ENCODE data around the gene EPHA1. TPM values are rescaled to one million over a fixed set of nuclear protein-coding genes. Genes with fewer than 3 reads are reported as not detected.

EPHA1 gene
- total RNA-seq, 4 donors from 2014 or later = 0.87 to 3.6 TPM; not detected in 2

GRCh38 chr7:143410521-143411004 lies 1.9 kb upstream of the EPHA1 start:
- WGBS, 2 donors = 14 to 36% methylated on average over 6 of the region's 6 CpGs
- no peaks in the 10 kb centered on the region for H3K9me3 ChIP-seq
- H3K27ac ChIP-seq = no peak overlapping the region
- H3K4me1 ChIP-seq = peaks cover 0 to 24% (median 11%) of the 10 kb centered on the region in 4 donors
- DNase-seq (ENCODE audit: low spot score in 2 of 2) = no peak
- H3K27me3 ChIP-seq = peaks cover 0 to 5% of the 10 kb centered on the region in 2 donors
- no peaks in the 10 kb centered on the region for H3K36me3 ChIP-seq
- TF ChIP-seq CTCF (IDR thresholded peaks at IDR 0.05) (no peak), EP300 (IDR thresholded peaks at IDR 0.05) (no peak), POLR2A (IDR thresholded peaks at IDR 0.05) (no peak)
- H3K4me3 ChIP-seq = no peak overlapping the region

GRCh38 chr7:143408252-143408685 lies 387 bp downstream of the EPHA1 start:
- H3K27ac ChIP-seq = peak overlapping the region in 1 of 4 donors; percentile 64
- TF ChIP-seq EP300 (IDR thresholded peaks at IDR 0.05) (no peak), CTCF (IDR thresholded peaks at IDR 0.05) (no peak), POLR2A (IDR thresholded peaks at IDR 0.05) (no peak)
- no peaks in the 10 kb centered on the region for H3K36me3 ChIP-seq
- peaks cover 0 to 24% (median 11%) of the 10 kb centered on the region in 4 donors for H3K4me1 ChIP-seq
- no peaks in the 10 kb centered on the region for H3K9me3 ChIP-seq
- no peak for DNase-seq (ENCODE audit: low spot score in 2 of 2)
- WGBS, 2 donors = 48 to 51% methylated on average over 10 to 17 of the region's 20 CpGs
- H3K27me3 ChIP-seq = peaks cover 0 to 5% of the 10 kb centered on the region in 2 donors
- H3K4me3 ChIP-seq = peak overlapping the region in 2 of 4 donors; percentile 28 to 41

- Histone ChIP-seq H3K9me3 (no peaks in the 10 kb centered on the region), H3K4me1 (peaks cover 0 to 24% (median 11%) of the 10 kb centered on the region in 4 donors), H3K36me3 (no peaks in the 10 kb centered on the region), H3K27ac (peak overlapping the region in 1 of 4 donors; percentile 64), H3K4me3 (peak overlapping the region in 1 of 4 donors; percentile 41), H3K27me3 (peaks cover 0 to 5% of the 10 kb centered on the region in 2 donors)
- TF ChIP-seq CTCF (IDR thresholded peaks at IDR 0.05) = no peak
- no peak for TF ChIP-seq POLR2A (IDR thresholded peaks at IDR 0.05)
- TF ChIP-seq EP300 (IDR thresholded peaks at IDR 0.05) = no peak
- no peak for DNase-seq (ENCODE audit: low spot score in 2 of 2)
- WGBS, 2 donors = 70 to 80% methylated on average over 12 to 13 of the region's 13 CpGs
Observed at GRCh38 chr7:143407287-143408251, 1.1 kb downstream of the EPHA1 start.

GRCh38 chr7:143406002-143406357 lies 2.7 kb downstream of the EPHA1 start:
- peaks cover 0 to 19% (median 11%) of the 10 kb centered on the region in 4 donors for H3K4me1 ChIP-seq
- TF ChIP-seq POLR2A (IDR thresholded peaks at IDR 0.05) (no peak), EP300 (IDR thresholded peaks at IDR 0.05) (no peak), CTCF (IDR thresholded peaks at IDR 0.05) (no peak)
- no peak overlapping the region for H3K27ac ChIP-seq
- 74 to 85% methylated on average over 3 of the region's 3 CpGs for WGBS, 2 donors
- H3K9me3 ChIP-seq = no peaks in the 10 kb centered on the region
- peaks cover 0 to 5% of the 10 kb centered on the region in 2 donors for H3K27me3 ChIP-seq
- H3K4me3 ChIP-seq = no peak overlapping the region
- no peaks in the 10 kb centered on the region for H3K36me3 ChIP-seq
- DNase-seq (ENCODE audit: low spot score in 2 of 2) = no peak

All from tibial nerve (tissue), 4 donors.